Measurements from ENCODE around the gene PRMT3. TPM values are rescaled to one million over a fixed set of nuclear protein-coding genes. Genes with fewer than 3 reads are reported as not detected.
A peak's percentile ranks its signal among the peaks of the same experiment; 100 is the strongest.

The PRMT3 gene
- polyA plus RNA-seq, 3 donors = 4.5 to 8.4 (median 6.1) TPM

DNA sequence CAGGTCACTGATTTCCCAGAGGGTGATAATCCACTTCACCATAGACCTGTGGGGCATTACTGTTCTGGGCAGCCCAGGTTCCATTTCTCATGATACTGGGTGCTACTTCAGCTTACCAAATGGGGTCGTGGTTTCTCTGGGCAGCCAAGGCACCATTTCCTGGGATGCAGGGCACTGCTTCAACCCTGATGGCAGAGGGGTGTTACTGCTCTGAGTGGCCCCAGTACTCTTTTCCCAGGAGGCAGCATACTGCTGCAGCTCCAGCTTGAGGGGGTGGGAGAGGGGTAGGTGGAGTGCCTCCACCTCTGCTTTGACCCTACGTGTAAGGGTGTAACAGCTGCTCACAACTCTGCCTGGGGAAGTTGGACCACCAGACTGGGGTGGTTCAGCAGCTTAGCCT lies 51.1 kb downstream of the PRMT3 start:
- Histone ChIP-seq H3K4me3 (replicated peaks in 1 of 3; ENCODE audit: low read depth in 2 of 3, low read length in 3 of 3) (no peak overlapping the region), H3K36me3 (replicated peaks in 1 of 2; ENCODE audit: control insufficient read depth in 1 of 2, insufficient read depth in 2 of 2, low read length in 2 of 2) (peaks cover 13 to 38% of the 10 kb centered on the region in 2 donors), H3K79me2 (ENCODE audit: insufficient read depth, low read length) (no peaks in the 10 kb centered on the region), H4K20me1 (ENCODE audit: insufficient read depth, low read length) (no peaks in the 10 kb centered on the region), H3K27me3 (ENCODE audit: control insufficient read depth in 2 of 2, insufficient read depth in 2 of 2, low read length in 2 of 2) (no peaks in the 10 kb centered on the region), H3K9ac (ENCODE audit: insufficient read depth, low read length, poor library complexity, severe bottlenecking) (no peak overlapping the region), H3K27ac (ENCODE audit: low read depth in 1 of 2, low read length in 2 of 2) (no peak overlapping the region), H3K4me1 (ENCODE audit: control insufficient read depth in 1 of 2, insufficient read depth in 2 of 2, low read length in 2 of 2) (no peaks in the 10 kb centered on the region), H3K4me2 (replicated peaks; ENCODE audit: extremely low read depth, low read length, poor library complexity, severe bottlenecking) (no peak overlapping the region), H2AFZ (ENCODE audit: insufficient read depth, low read depth, low read length, poor library complexity, severe bottlenecking) (no peak overlapping the region), H3K9me3 (replicated peaks in 1 of 2; ENCODE audit: control insufficient read depth in 1 of 2, insufficient read depth in 1 of 2, low read length in 2 of 2) (no peaks in the 10 kb centered on the region)
- no peaks in the 10 kb centered on the region for H3K27me3 Mint-ChIP-seq (ENCODE audit: low read depth in 3 of 3)
- H3K9me3 Mint-ChIP-seq = peaks cover 0 to 2% (median 0%) of the 10 kb centered on the region in 7 donors
- WGBS (ENCODE audit: insufficient coverage) = 94% methylated on average over 2 of the region's 2 CpGs
- peaks cover 29 to 43% of the 10 kb centered on the region in 2 donors for H3K36me3 Mint-ChIP-seq
- H3K4me1 Mint-ChIP-seq = peaks cover 8% of the 10 kb centered on the region
- no peak overlapping the region for H3K4me3 Mint-ChIP-seq
- intact Hi-C loops (cut with micrococcal nuclease) = no loop called here
- peak overlapping the region in 2 of 7 donors; percentile 48 to 56 for H3K27ac Mint-ChIP-seq
- DNase-seq = no peak
- TF ChIP-seq, protein P1, sequence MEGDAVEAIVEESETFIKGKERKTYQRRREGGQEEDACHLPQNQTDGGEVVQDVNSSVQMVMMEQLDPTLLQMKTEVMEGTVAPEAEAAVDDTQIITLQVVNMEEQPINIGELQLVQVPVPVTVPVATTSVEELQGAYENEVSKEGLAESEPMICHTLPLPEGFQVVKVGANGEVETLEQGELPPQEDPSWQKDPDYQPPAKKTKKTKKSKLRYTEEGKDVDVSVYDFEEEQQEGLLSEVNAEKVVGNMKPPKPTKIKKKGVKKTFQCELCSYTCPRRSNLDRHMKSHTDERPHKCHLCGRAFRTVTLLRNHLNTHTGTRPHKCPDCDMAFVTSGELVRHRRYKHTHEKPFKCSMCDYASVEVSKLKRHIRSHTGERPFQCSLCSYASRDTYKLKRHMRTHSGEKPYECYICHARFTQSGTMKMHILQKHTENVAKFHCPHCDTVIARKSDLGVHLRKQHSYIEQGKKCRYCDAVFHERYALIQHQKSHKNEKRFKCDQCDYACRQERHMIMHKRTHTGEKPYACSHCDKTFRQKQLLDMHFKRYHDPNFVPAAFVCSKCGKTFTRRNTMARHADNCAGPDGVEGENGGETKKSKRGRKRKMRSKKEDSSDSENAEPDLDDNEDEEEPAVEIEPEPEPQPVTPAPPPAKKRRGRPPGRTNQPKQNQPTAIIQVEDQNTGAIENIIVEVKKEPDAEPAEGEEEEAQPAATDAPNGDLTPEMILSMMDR (IDR thresholded peaks at IDR 0.05) = no peak

DNA sequence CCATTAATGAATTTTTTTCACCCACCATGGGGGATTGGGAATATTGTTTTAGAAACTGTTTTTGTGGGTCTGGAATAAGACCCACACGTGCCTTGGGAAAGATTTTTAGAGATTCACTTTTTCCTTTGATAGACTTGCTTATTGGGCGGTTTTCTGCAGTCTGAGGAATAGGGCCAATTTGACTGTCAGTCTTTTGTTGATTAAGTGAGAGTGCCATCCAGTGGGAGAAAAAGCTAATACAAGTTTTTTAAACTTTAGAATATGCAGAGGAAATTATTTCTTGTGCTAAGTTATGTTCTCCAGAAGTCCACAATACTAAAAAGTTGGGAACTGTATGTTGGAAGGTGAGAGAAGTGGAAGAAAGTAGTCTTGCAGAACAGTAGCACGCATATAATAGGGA lies 56.1 kb downstream of the PRMT3 start:
- H3K4me3 ChIP-seq (replicated peaks in 1 of 3; ENCODE audit: low read depth in 2 of 3, low read length in 3 of 3) = no peak overlapping the region
- no peak overlapping the region for H3K4me3 Mint-ChIP-seq
- H4K20me1 ChIP-seq (ENCODE audit: insufficient read depth, low read length) = no peaks in the 10 kb centered on the region
- no peaks in the 10 kb centered on the region for H3K4me1 ChIP-seq (ENCODE audit: control insufficient read depth in 1 of 2, insufficient read depth in 2 of 2, low read length in 2 of 2)
- H3K27me3 ChIP-seq (ENCODE audit: control insufficient read depth in 2 of 2, insufficient read depth in 2 of 2, low read length in 2 of 2) = no peaks in the 10 kb centered on the region
- intact Hi-C loops (cut with micrococcal nuclease) = no loop called here
- no peak for DNase-seq
- H3K27ac ChIP-seq (ENCODE audit: low read depth in 1 of 2, low read length in 2 of 2) = no peak overlapping the region
- TF ChIP-seq, protein P1 (IDR thresholded peaks at IDR 0.05) = peak; percentile 38
- no peaks in the 10 kb centered on the region for H3K79me2 ChIP-seq (ENCODE audit: insufficient read depth, low read length)
- H3K27ac Mint-ChIP-seq = no peak overlapping the region
- H3K9me3 Mint-ChIP-seq = no peaks in the 10 kb centered on the region
- no peak overlapping the region for H3K4me2 ChIP-seq (replicated peaks; ENCODE audit: extremely low read depth, low read length, poor library complexity, severe bottlenecking)
- H3K27me3 Mint-ChIP-seq (ENCODE audit: low read depth in 3 of 3) = no peaks in the 10 kb centered on the region
- H3K9ac ChIP-seq (ENCODE audit: insufficient read depth, low read length, poor library complexity, severe bottlenecking) = no peak overlapping the region
- 79% methylated on average over 2 of the region's 3 CpGs for WGBS (ENCODE audit: insufficient coverage)
- peaks cover 8% of the 10 kb centered on the region for H3K4me1 Mint-ChIP-seq
- H3K36me3 ChIP-seq (replicated peaks in 1 of 2; ENCODE audit: control insufficient read depth in 1 of 2, insufficient read depth in 2 of 2, low read length in 2 of 2) = peaks cover 4 to 15% of the 10 kb centered on the region in 2 donors
- peaks cover 8 to 9% of the 10 kb centered on the region in 2 donors for H3K36me3 Mint-ChIP-seq
- no peaks in the 10 kb centered on the region for H3K9me3 ChIP-seq (replicated peaks in 1 of 2; ENCODE audit: control insufficient read depth in 1 of 2, insufficient read depth in 1 of 2, low read length in 2 of 2)
- H2AFZ ChIP-seq (ENCODE audit: insufficient read depth, low read depth, low read length, poor library complexity, severe bottlenecking) = no peak overlapping the region
